MM.1S (cell line): ENCODE results near the gene TUBA1A.
"Not testable (repeated sequence)": the region's sequence is repeated elsewhere in the genome, so short reads cannot be mapped to it uniquely, and the experiment has no call there.

Experiments
- DNase-seq: peaks from one replicate; pipeline ENCODE4 v3.0.0-alpha.2; 2015
- H2AFZ ChIP-seq: fragments of 300-600 bp; sonication (generic); 2 replicates; pipeline ENCODE4 v1.6.0; 2016; ENCODE audit warnings: antibody characterized with exemption, low read length
- H3F3A ChIP-seq: fragments of 300-600 bp; sonication (generic); 2 replicates; pipeline ENCODE4 v1.6.1; 2016; ENCODE audit warnings: mild to moderate bottlenecking, antibody characterized with exemption, low read length, moderate library complexity, mixed read lengths; ENCODE audit not compliant: insufficient read depth
- H3K27ac ChIP-seq: fragments of 300-600 bp; sonication (generic); 2 replicates; pipeline ENCODE4 v1.5.1; 2016; ENCODE audit warnings: mild to moderate bottlenecking, low read length
- H3K27me3 ChIP-seq: fragments of 300-600 bp; sonication (generic); replicated peaks from 2 replicates; pipeline ENCODE4 v1.6.0; 2016; ENCODE audit warnings: low read length; ENCODE audit not compliant: insufficient read depth
- H3K36me3 ChIP-seq: fragments of 300-600 bp; sonication (generic); replicated peaks from 2 replicates; pipeline ENCODE4 v1.6.1; 2016; ENCODE audit warnings: mild to moderate bottlenecking, low read length, mixed read lengths; ENCODE audit not compliant: insufficient read depth
- H3K4me1 ChIP-seq: fragments of 300-600 bp; sonication (generic); 2 replicates; pipeline ENCODE4 v1.6.1; 2016; ENCODE audit warnings: low read length, mixed read lengths
- H3K4me2 ChIP-seq: fragments of 300-600 bp; sonication (generic); 2 replicates; pipeline ENCODE4 v1.6.0; 2016; ENCODE audit warnings: low read depth, low read length
- H3K4me3 ChIP-seq: fragments of 300-600 bp; sonication (generic); 2 replicates; pipeline ENCODE4 v1.5.1; 2016; ENCODE audit warnings: low read length, mixed read lengths
- H3K79me2 ChIP-seq: fragments of 300-600 bp; sonication (generic); 2 replicates; pipeline ENCODE4 v1.6.1; 2016; ENCODE audit warnings: mixed run types, low read length, mixed read lengths
- H3K9ac ChIP-seq: fragments of 300-600 bp; sonication (generic); 2 replicates; pipeline ENCODE4 v1.6.1; 2016; ENCODE audit warnings: low read length, mixed read lengths
- H3K9me2 ChIP-seq: fragments of 300-600 bp; sonication (generic); replicated peaks from 2 replicates; pipeline ENCODE4 v1.6.1; 2016; ENCODE audit warnings: mild to moderate bottlenecking, low read length, mixed read lengths; ENCODE audit not compliant: insufficient read depth
- H3K9me3 ChIP-seq: fragments of 300-600 bp; sonication (generic); replicated peaks from 2 replicates; pipeline ENCODE4 v1.6.1; 2016; ENCODE audit warnings: mild to moderate bottlenecking, low read length, mixed read lengths; ENCODE audit not compliant: insufficient read depth
- H4K20me1 ChIP-seq: fragments of 300-600 bp; sonication (generic); 2 replicates; pipeline ENCODE4 v1.6.1; 2016; ENCODE audit warnings: mild to moderate bottlenecking, low read length, moderate library complexity, mixed read lengths; ENCODE audit not compliant: insufficient read depth
- CTCF ChIP-seq: fragments of 300-600 bp; sonication (generic); IDR thresholded peaks from 2 replicates; pipeline ENCODE4 v1.5.1; 2016; ENCODE audit warnings: antibody characterized with exemption, low read length, mixed read lengths
- EZH2 ChIP-seq: fragments of 300-600 bp; sonication (generic); optimal IDR thresholded peaks from 2 replicates; pipeline ENCODE3; 2017; ENCODE audit warnings: low read depth, mild to moderate bottlenecking, antibody characterized with exemption, low read length, mixed read lengths
- EZH2phosphoT487 ChIP-seq: fragments of 300-600 bp; sonication (generic); IDR thresholded peaks from 2 replicates; pipeline ENCODE4 v1.6.1; 2018; ENCODE audit warnings: antibody characterized with exemption, low read length

The TUBA1A gene

GRCh38 chr12:49197256-49197655 is 8.4 kb upstream of the TUBA1A start:
- Histone ChIP-seq H3K9me2 (no peaks in the 10 kb centered on the region), H3K36me3 (no peaks in the 10 kb centered on the region), H3K4me2 (no peak overlapping the region), H2AFZ (no peak overlapping the region), H3K27me3 (no peaks in the 10 kb centered on the region), H3K27ac (no peak overlapping the region), H3K4me1 (no peaks in the 10 kb centered on the region), H3K79me2 (no peaks in the 10 kb centered on the region), H4K20me1 (no peaks in the 10 kb centered on the region), H3K9ac (no peak overlapping the region), H3K9me3 (no peaks in the 10 kb centered on the region), H3K4me3 (no peak overlapping the region), H3F3A (no peaks in the 10 kb centered on the region)
- TF ChIP-seq EZH2 = no peak
- TF ChIP-seq EZH2phosphoT487 = no peak
- no peak for TF ChIP-seq CTCF
- no peak for DNase-seq

GRCh38 chr12:49195736-49196135 is 6.9 kb upstream of the TUBA1A start:
- TF ChIP-seq EZH2phosphoT487 = no peak
- no peak for TF ChIP-seq CTCF
- Histone ChIP-seq H3K9me2 (no peaks in the 10 kb centered on the region), H3K79me2 (no peaks in the 10 kb centered on the region), H3K27me3 (no peaks in the 10 kb centered on the region), H3K4me2 (no peak overlapping the region), H2AFZ (no peak overlapping the region), H3K9ac (no peak overlapping the region), H3K9me3 (no peaks in the 10 kb centered on the region), H3K36me3 (no peaks in the 10 kb centered on the region), H3K4me1 (no peaks in the 10 kb centered on the region), H3K27ac (no peak overlapping the region), H4K20me1 (no peaks in the 10 kb centered on the region), H3F3A (no peaks in the 10 kb centered on the region), H3K4me3 (no peak overlapping the region)
- no peak for DNase-seq

- H3K9ac ChIP-seq, H3K4me3 ChIP-seq, H3K9me3 ChIP-seq, H3K4me2 ChIP-seq, H3K4me1 ChIP-seq, H3F3A ChIP-seq, H3K27me3 ChIP-seq, H4K20me1 ChIP-seq, H3K36me3 ChIP-seq, DNase-seq, H3K79me2 ChIP-seq, H3K9me2 ChIP-seq, H2AFZ ChIP-seq, H3K27ac ChIP-seq: not testable (repeated sequence)
Measured at GRCh38 chr12:49193746-49194145, 4.9 kb upstream of the TUBA1A start.

- H3K4me1 ChIP-seq, H3K27ac ChIP-seq, H3K9ac ChIP-seq, H3K4me2 ChIP-seq, H3K4me3 ChIP-seq, H2AFZ ChIP-seq, DNase-seq, H3K9me3 ChIP-seq, H4K20me1 ChIP-seq, H3K36me3 ChIP-seq, H3K79me2 ChIP-seq, H3K27me3 ChIP-seq, H3K9me2 ChIP-seq: not testable (repeated sequence)
- H3F3A ChIP-seq = peaks cover 13% of the 10 kb centered on the region
Measured at GRCh38 chr12:49191498-49191897, 2.6 kb upstream of the TUBA1A start.
